ENCODE results near the gene SYT7.

GRCh38 chr11:61538636-61538961 is 42.3 kb downstream of the SYT7 start:
- no peak for TF ChIP-seq EZH2 (IDR thresholded peaks at IDR 0.05)
- no peak for TF ChIP-seq POLR2AphosphoS5 (IDR thresholded peaks at IDR 0.05; ENCODE audit: borderline replicate concordance, low read depth, low read length)
